A549 treated with CORT108297 at 1 μM for 4 hours (cell line): Measurements from ENCODE around the gene SETDB2. TPM values are rescaled to one million over a fixed set of nuclear protein-coding genes. Genes with fewer than 3 reads are reported as not detected.

ENCODE experiments used
- total RNA-seq: library from RNA; stranded (reverse); fragments of 200-300 nt; extraction: Qiagen RNA extraction; gene quantifications from 5 replicates; pipeline ENCODE4 v1.2.3, GENCODE V29; 2022

SETDB2 gene
- total RNA-seq: 1.6 to 2.4 TPM (median 1.8 TPM) in 5 replicates

GRCh38 chr13:49443704-49444523, at the start of gene SETDB2, which contains the start of gene CAB39L:
TSS of gene SETDB2 (plus strand) at chr13:49444274. CDS start at chr13:49451894, 7,620 bp downstream.
TSS of gene CAB39L (minus strand) at chr13:49444064. CDS start at chr13:49382910, 61,154 bp downstream.

GRCh38 chr13:49495783-49496762, 52.0 kb downstream of the SETDB2 start, which contains the start of gene PHF11:
TSS of gene PHF11 (plus strand) at chr13:49495953. CDS start at chr13:49496002, 49 bp downstream.

Other genes with a start within 250 kb of the SETDB2 start
- gene MLNR, start 223.9 kb upstream of the SETDB2 start, total RNA-seq: 0.45 to 0.70 TPM (median 0.50 TPM) in 5 replicates
- 7.1 to 8.7 TPM (median 8.3 TPM) in 5 replicates for gene CDADC1, start 196.3 kb upstream of the SETDB2 start, total RNA-seq
- gene CAB39L, start 210 bp upstream of the SETDB2 start, total RNA-seq: 1.7 to 2.1 TPM (median 1.9 TPM) in 5 replicates
- gene PHF11, start 51.7 kb downstream of the SETDB2 start, total RNA-seq: 6.5 to 7.5 TPM (median 7.2 TPM) in 5 replicates
- 7.9 to 9.4 TPM (median 9.0 TPM) in 5 replicates for gene RCBTB1, start 141.3 kb downstream of the SETDB2 start, total RNA-seq
- gene ARL11, start 184.2 kb downstream of the SETDB2 start, total RNA-seq: not detected in 5 replicates
- gene EBPL, start 247.2 kb downstream of the SETDB2 start, total RNA-seq: 51.0 to 74.3 TPM (median 68.5 TPM) in 5 replicates